H9 (cell line): ENCODE measurements around the gene DDX46. TPM values are rescaled to one million over a fixed set of nuclear protein-coding genes. Genes with fewer than 3 reads are reported as not detected.

Experiments
- DNase-seq: peaks from one replicate; pipeline ENCODE4 v3.0.0-alpha.2; 2017
- H2AFZ ChIP-seq: one replicate; pipeline ENCODE4 v1.6.1; 2013; ENCODE audit warnings: mild to moderate bottlenecking, low read length, control low read depth, moderate library complexity
- H2AK5ac ChIP-seq: 2 replicates; pipeline ENCODE4 v1.6.1; 2013; ENCODE audit warnings: low read length, control low read depth, mixed read lengths; ENCODE audit not compliant: insufficient read length
- H2BK120ac ChIP-seq: one replicate; pipeline ENCODE4 v1.6.1; 2013; ENCODE audit warnings: low read depth, mild to moderate bottlenecking, low read length, control low read depth, inconsistent platforms; ENCODE audit not compliant: poor library complexity, severe bottlenecking
- H2BK12ac ChIP-seq: 2 replicates; pipeline ENCODE4 v1.6.1; 2013; ENCODE audit warnings: low read length, control low read depth, mixed read lengths, low read depth; ENCODE audit not compliant: insufficient read length
- H2BK15ac ChIP-seq: 2 replicates; pipeline ENCODE4 v1.6.1; 2013; ENCODE audit warnings: low read depth, low read length, control low read depth
- H2BK20ac ChIP-seq: one replicate; pipeline ENCODE4 v1.6.1; 2013; ENCODE audit warnings: low read depth, mild to moderate bottlenecking, low read length, control low read depth, inconsistent platforms; ENCODE audit not compliant: poor library complexity, severe bottlenecking
- H2BK5ac ChIP-seq: 2 replicates; pipeline ENCODE4 v1.6.1; 2013; ENCODE audit warnings: low read length, control low read depth, mixed read lengths; ENCODE audit not compliant: insufficient read length
- H3K14ac ChIP-seq: 2 replicates; pipeline ENCODE4 v1.6.1; 2013; ENCODE audit warnings: low read length, control low read depth; ENCODE audit not compliant: insufficient read depth
- H3K18ac ChIP-seq: 2 replicates; pipeline ENCODE4 v1.6.1; 2013; ENCODE audit warnings: low read depth, mild to moderate bottlenecking, mixed read lengths, low read length, control low read depth; ENCODE audit not compliant: insufficient read length
- H3K23ac ChIP-seq: 2 replicates; pipeline ENCODE4 v1.6.1; 2013; ENCODE audit warnings: low read length, control low read depth, mixed read lengths, low read depth; ENCODE audit not compliant: insufficient read length
- H3K23me2 ChIP-seq: 2 replicates; pipeline ENCODE4 v1.6.1; 2013; ENCODE audit warnings: low read depth, mild to moderate bottlenecking, mixed read lengths, low read length, control low read depth; ENCODE audit not compliant: insufficient read length, poor library complexity, severe bottlenecking
- H3K27ac ChIP-seq: 2 replicates; pipeline ENCODE4 v1.5.1; 2013; ENCODE audit warnings: low read length, control low read depth, mixed read lengths, low read depth; ENCODE audit not compliant: insufficient read length
- H3K27me3 ChIP-seq: 2 replicates; pipeline ENCODE4 v1.6.1; 2013; ENCODE audit warnings: low read length, control low read depth, inconsistent platforms; ENCODE audit not compliant: insufficient read depth
- H3K4ac ChIP-seq: 2 replicates; pipeline ENCODE4 v1.6.1; 2013; ENCODE audit warnings: low read depth, mild to moderate bottlenecking, control low read depth, inconsistent platforms, low read length, moderate library complexity
- H3K4me1 ChIP-seq: 2 replicates; pipeline ENCODE4 v1.6.1; 2013; ENCODE audit warnings: low read length, control low read depth, inconsistent platforms; ENCODE audit not compliant: insufficient read depth
- H3K4me2 ChIP-seq: 2 replicates; pipeline ENCODE4 v1.6.1; 2013; ENCODE audit warnings: low read length, control low read depth, mixed read lengths; ENCODE audit not compliant: insufficient read length, insufficient read depth
- H3K56ac ChIP-seq: 2 replicates; pipeline ENCODE4 v1.6.1; 2013; ENCODE audit warnings: low read depth, mild to moderate bottlenecking, mixed read lengths, low read length, control low read depth; ENCODE audit not compliant: insufficient read length
- H3K79me1 ChIP-seq: 2 replicates; pipeline ENCODE4 v1.6.1; 2013; ENCODE audit warnings: low read depth, mild to moderate bottlenecking, moderate library complexity, low read length, control low read depth, inconsistent platforms; ENCODE audit not compliant: insufficient read depth, poor library complexity, severe bottlenecking
- H3K79me2 ChIP-seq: 2 replicates; pipeline ENCODE4 v1.6.1; 2013; ENCODE audit warnings: low read length, control low read depth, inconsistent platforms; ENCODE audit not compliant: insufficient read depth
- H3K9ac ChIP-seq: 2 replicates; pipeline ENCODE4 v1.6.1; 2013; ENCODE audit warnings: low read length, control low read depth, mixed read lengths; ENCODE audit not compliant: insufficient read length; ENCODE audit errors: extremely low read depth
- H3K9me3 ChIP-seq: one replicate; pipeline ENCODE4 v1.6.1; 2013; ENCODE audit warnings: low read depth, low read length, inconsistent platforms; ENCODE audit not compliant: control insufficient read depth
- H3T11ph ChIP-seq: one replicate; pipeline ENCODE4 v1.6.1; 2013; ENCODE audit warnings: mild to moderate bottlenecking, low read length, control low read depth, inconsistent platforms
- H4K20me1 ChIP-seq: one replicate; pipeline ENCODE4 v1.6.1; 2013; ENCODE audit not compliant: control insufficient read depth, insufficient read length, insufficient read depth
- H4K5ac ChIP-seq: 2 replicates; pipeline ENCODE4 v1.6.1; 2013; ENCODE audit warnings: low read depth, mild to moderate bottlenecking, mixed read lengths, low read length, control low read depth; ENCODE audit not compliant: insufficient read length
- H4K8ac ChIP-seq: replicated peaks from 2 replicates; pipeline ENCODE4 v1.6.1; 2013; ENCODE audit warnings: low read length, control low read depth, mixed read lengths, low read depth; ENCODE audit not compliant: insufficient read length
- H4K91ac ChIP-seq: 2 replicates; pipeline ENCODE4 v1.6.1; 2013; ENCODE audit warnings: low read depth, mild to moderate bottlenecking, moderate library complexity, mixed read lengths, low read length, control low read depth; ENCODE audit not compliant: insufficient read length
- H3K27ac Mint-ChIP-seq, 3 experiments: 2 replicates in 2 of 3; 3 replicates in 1 of 3; pipeline ENCODE4 v1.8.0; 2020 to 2021; ENCODE audit warnings: mixed read lengths in 3 of 3, mild to moderate bottlenecking in 1 of 3, moderate library complexity in 1 of 3
- H3K27me3 Mint-ChIP-seq: 2 replicates; pipeline ENCODE4 v1.8.0; 2021; ENCODE audit warnings: low read depth, mild to moderate bottlenecking, moderate library complexity, mixed read lengths
- H3K36me3 Mint-ChIP-seq, 3 experiments: 2 replicates in 2 of 3; 3 replicates in 1 of 3; pipeline ENCODE4 v1.8.0; 2020 to 2021; ENCODE audit warnings: low read depth in 3 of 3, mixed read lengths in 3 of 3; ENCODE audit not compliant: insufficient read depth in 1 of 3
- H3K4me1 Mint-ChIP-seq, 2 experiments: 2 replicates each; pipeline ENCODE4 v1.8.0; 2020; ENCODE audit warnings: mixed read lengths in 2 of 2
- H3K4me3 Mint-ChIP-seq, 2 experiments: 2 replicates in 1 of 2; 3 replicates in 1 of 2; pipeline ENCODE4 v1.8.0; 2020 to 2021; ENCODE audit warnings: mild to moderate bottlenecking in 2 of 2, mixed read lengths in 2 of 2, moderate library complexity in 1 of 2
- H3K9me3 Mint-ChIP-seq, 2 experiments: 2 replicates in 1 of 2; 3 replicates in 1 of 2; pipeline ENCODE4 v1.8.0; 2020; ENCODE audit warnings: mild to moderate bottlenecking in 2 of 2, mixed read lengths in 2 of 2, moderate library complexity in 1 of 2
- WGBS: extraction: QIAGEN DNeasy Blood & Tissue Kit; methylation state at CpG from one replicate; pipeline ENCODE4 v1.1.7; 2013; ENCODE audit warnings: missing lambda C conversion rate, low lambda C conversion rate, mixed read lengths; ENCODE audit not compliant: insufficient read length; ENCODE audit errors: extremely low coverage; 5-methylcytosine and 5-hydroxymethylcytosine counted together
- total RNA-seq: library from RNA; stranded (reverse); gene quantifications from 2 replicates; pipeline ENCODE4 v1.2.1, GENCODE V29; 2021
- TF ChIP-seq, protein P1 (sequence below): fragments of 200-600 bp; sonication (generic); conservative IDR thresholded peaks from 3 replicates; pipeline ENCODE4 v1.8.0; 2021; ENCODE audit warnings: antibody characterized with exemption, mild to moderate bottlenecking

The DDX46 gene
- total RNA-seq, 1 experiment from 2014 or later: 90.3 TPM

DNA sequence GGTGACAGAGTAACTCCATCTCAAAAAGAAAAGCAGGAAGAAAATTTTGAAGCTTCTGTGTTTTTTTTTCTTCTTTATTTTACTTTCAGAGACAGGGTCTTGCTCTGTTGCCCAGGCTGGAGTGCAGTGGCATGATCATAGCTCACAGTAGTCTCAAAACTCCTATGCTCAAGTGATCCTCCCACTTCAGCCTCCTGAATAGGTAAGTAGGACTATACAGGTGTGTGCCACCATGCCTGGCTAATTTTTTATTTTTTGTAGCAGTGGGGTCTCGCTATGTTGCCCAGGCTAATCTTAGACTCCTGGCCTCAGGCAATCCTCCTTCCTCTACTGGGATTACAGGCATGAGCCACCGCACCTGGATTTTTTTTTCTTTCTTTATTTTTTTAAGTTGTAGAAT, 77.0 kb downstream of the DDX46 start:
- H2BK5ac ChIP-seq: no peak overlapping the region
- no peak overlapping the region for H3K9ac ChIP-seq
- TF ChIP-seq, protein P1, sequence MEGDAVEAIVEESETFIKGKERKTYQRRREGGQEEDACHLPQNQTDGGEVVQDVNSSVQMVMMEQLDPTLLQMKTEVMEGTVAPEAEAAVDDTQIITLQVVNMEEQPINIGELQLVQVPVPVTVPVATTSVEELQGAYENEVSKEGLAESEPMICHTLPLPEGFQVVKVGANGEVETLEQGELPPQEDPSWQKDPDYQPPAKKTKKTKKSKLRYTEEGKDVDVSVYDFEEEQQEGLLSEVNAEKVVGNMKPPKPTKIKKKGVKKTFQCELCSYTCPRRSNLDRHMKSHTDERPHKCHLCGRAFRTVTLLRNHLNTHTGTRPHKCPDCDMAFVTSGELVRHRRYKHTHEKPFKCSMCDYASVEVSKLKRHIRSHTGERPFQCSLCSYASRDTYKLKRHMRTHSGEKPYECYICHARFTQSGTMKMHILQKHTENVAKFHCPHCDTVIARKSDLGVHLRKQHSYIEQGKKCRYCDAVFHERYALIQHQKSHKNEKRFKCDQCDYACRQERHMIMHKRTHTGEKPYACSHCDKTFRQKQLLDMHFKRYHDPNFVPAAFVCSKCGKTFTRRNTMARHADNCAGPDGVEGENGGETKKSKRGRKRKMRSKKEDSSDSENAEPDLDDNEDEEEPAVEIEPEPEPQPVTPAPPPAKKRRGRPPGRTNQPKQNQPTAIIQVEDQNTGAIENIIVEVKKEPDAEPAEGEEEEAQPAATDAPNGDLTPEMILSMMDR: no peak
- H3K79me2 ChIP-seq: no peaks in the 10 kb centered on the region
- no peak overlapping the region for H2BK15ac ChIP-seq
- H4K8ac ChIP-seq: no peak overlapping the region
- H4K20me1 ChIP-seq: no peaks in the 10 kb centered on the region
- DNase-seq: no peak
- no peak overlapping the region for H3K4me2 ChIP-seq
- no peak overlapping the region for H2AFZ ChIP-seq
- H3K9me3 ChIP-seq: no peaks in the 10 kb centered on the region
- no peak overlapping the region for H3K4ac ChIP-seq
- H3T11ph ChIP-seq: no peak overlapping the region
- no peak overlapping the region for H4K5ac ChIP-seq
- no peaks in the 10 kb centered on the region for H3K27me3 Mint-ChIP-seq
- H3K79me1 ChIP-seq: no peaks in the 10 kb centered on the region
- no peak overlapping the region for H2BK20ac ChIP-seq
- H2BK120ac ChIP-seq: no peak overlapping the region
- no peak overlapping the region for H2AK5ac ChIP-seq
- no peak overlapping the region for H4K91ac ChIP-seq
- no peaks in the 10 kb centered on the region for H3K27me3 ChIP-seq
- H3K4me1 Mint-ChIP-seq: no peaks in the 10 kb centered on the region
- peaks cover 31 to 67% (median 47%) of the 10 kb centered on the region in 3 experiments for H3K36me3 Mint-ChIP-seq
- no peak overlapping the region for H2BK12ac ChIP-seq
- no peak overlapping the region for H3K18ac ChIP-seq
- H3K4me3 Mint-ChIP-seq: no peak overlapping the region
- H3K27ac Mint-ChIP-seq: no peak overlapping the region
- no peak overlapping the region for H3K56ac ChIP-seq
- H3K14ac ChIP-seq: no peak overlapping the region
- H3K23me2 ChIP-seq: no peaks in the 10 kb centered on the region
- H3K23ac ChIP-seq: no peak overlapping the region
- no CpG with 5 or more reads among the region's 2 CpGs for WGBS
- no peak overlapping the region for H3K27ac ChIP-seq
- H3K4me1 ChIP-seq: no peaks in the 10 kb centered on the region
- no peaks in the 10 kb centered on the region for H3K9me3 Mint-ChIP-seq
